ENCODE measurements around the gene PTPRD. TPM values are rescaled to one million over a fixed set of nuclear protein-coding genes. Genes with fewer than 3 reads are reported as not detected.
A peak's percentile ranks its signal among the peaks of the same experiment; 100 is the strongest.

The PTPRD gene
- total and polyA plus RNA-seq, 2 experiments from 2014 or later, result 11.5 to 58.0 TPM

GRCh38 chr9:10255758-10256157 is 357.0 kb downstream of the PTPRD start:
- H3F3A ChIP-seq (replicated peaks; ENCODE audit: low read depth), result no peaks in the 10 kb centered on the region
- H3K27ac Mint-ChIP-seq, result no peak overlapping the region
- no peaks in the 10 kb centered on the region for H3K79me2 ChIP-seq (replicated peaks; ENCODE audit: insufficient read depth)
- no peak overlapping the region for H3K27ac ChIP-seq (ENCODE audit: low read depth)
- no peak for DNase-seq (ENCODE audit: low spot score)
- no peaks in the 10 kb centered on the region for H3K27me3 ChIP-seq (ENCODE audit: insufficient read depth)
- no peaks in the 10 kb centered on the region for H3K4me1 ChIP-seq (ENCODE audit: insufficient read depth)
- no peaks in the 10 kb centered on the region for H3K9me2 ChIP-seq (ENCODE audit: insufficient read depth)
- H3K27me3 Mint-ChIP-seq (ENCODE audit: insufficient read depth, low read depth, poor library complexity), result peaks cover 3% of the 10 kb centered on the region
- peak; percentile 36; the same call in 1 of the 3 replicates for ATAC-seq
- no peak overlapping the region for H3K4me2 ChIP-seq
- H3K4me3 ChIP-seq, result no peak overlapping the region
- no peak overlapping the region for H3K4me3 Mint-ChIP-seq
- no peaks in the 10 kb centered on the region for H3K36me3 ChIP-seq (ENCODE audit: insufficient read depth)
- no peak overlapping the region for H2AFZ ChIP-seq
- H3K4me1 Mint-ChIP-seq, result peaks cover 4% of the 10 kb centered on the region; the same call in 2 of the 3 replicates
- TF ChIP-seq ETS1 (IDR thresholded peaks at IDR 0.05) (no peak), NANOG (IDR thresholded peaks at IDR 0.05; ENCODE audit: borderline replicate concordance) (no peak), CTCF (conservative IDR thresholded peaks at IDR 0.05; ENCODE audit: low read depth in 2 of 2) (no peak), EZH2phosphoT487 (IDR thresholded peaks at IDR 0.05; ENCODE audit: unreplicated experiment) (no peak), ZNF331 (CRISPR knock-in tag; IDR thresholded peaks at IDR 0.05; ENCODE audit: low read depth) (no peak), JUNB (IDR thresholded peaks at IDR 0.05; ENCODE audit: unreplicated experiment) (no peak), EZH2 (IDR thresholded peaks at IDR 0.05; ENCODE audit: low read depth, unreplicated experiment) (no peak), ZNF114 (CRISPR knock-in tag; IDR thresholded peaks at IDR 0.05) (no peak), ZNF462 (CRISPR knock-in tag; IDR thresholded peaks at IDR 0.05) (no peak), POLR2AphosphoS5 (IDR thresholded peaks at IDR 0.05; ENCODE audit: low read depth) (no peak), REST (IDR thresholded peaks at IDR 0.05; ENCODE audit: unreplicated experiment) (no peak), STAT1 (IDR thresholded peaks at IDR 0.05; ENCODE audit: unreplicated experiment) (no peak), CREB1 (CRISPR knock-in tag; IDR thresholded peaks at IDR 0.05; ENCODE audit: low read depth) (no peak)
- peaks cover 3% of the 10 kb centered on the region; the same call in 1 of the 3 replicates for H3K9me3 Mint-ChIP-seq
- no peaks in the 10 kb centered on the region for H4K20me1 ChIP-seq (replicated peaks; ENCODE audit: insufficient read depth)
- H3K36me3 Mint-ChIP-seq (ENCODE audit: low read depth), result no peaks in the 10 kb centered on the region
